Pancreas (tissue), 10 donors: ENCODE data around the gene XRCC3. TPM values are rescaled to one million over a fixed set of nuclear protein-coding genes. Genes with fewer than 3 reads are reported as not detected.
"Not testable (repeated sequence)": the region's sequence is repeated elsewhere in the genome, so short reads cannot be mapped to it uniquely, and the experiment has no call there.

Source experiments
- ATAC-seq, 4 donors: fragments of 200-7000 bp; cut with Tn5 transposase; one replicate each; pipeline versions ENCODE4 v1.8.0 to v1.9.1; 2020; ENCODE audit warnings: mild to moderate bottlenecking in 4 of 4, moderate library complexity in 4 of 4
- DNase-seq, 6 donors: peaks; one replicate each; pipeline ENCODE4 v3.0.0-alpha.2; 2020
- FAIRE-seq: peaks from 2 replicates; lab custom pipeline; 2012; peaks lifted over from hg19 to GRCh38; lab: Jason Lieb, UNC
- H3K27ac ChIP-seq, 4 donors: fragments of 200-600 bp; sonication (generic); 1 replicate in 3 of 4; 2 replicates in 1 of 4; pipeline versions ENCODE4 v1.5.0 to v1.8.0; 2020
- H3K27me3 ChIP-seq, 4 donors: fragments of 200-600 bp; one replicate each; pipeline ENCODE4 v1.8.0; 2021
- H3K36me3 ChIP-seq, 3 donors: fragments of 200-600 bp; sonication (generic) in 1 of 3; one replicate each; pipeline versions ENCODE4 v1.5.0 to v1.8.0; 2020 to 2021
- H3K4me1 ChIP-seq, 3 donors: fragments of 200-600 bp; one replicate each; pipeline ENCODE4 v1.8.0; 2021
- H3K4me3 ChIP-seq, 4 donors: fragments of 200-600 bp; sonication (generic) in 2 of 4; one replicate each; pipeline versions ENCODE4 v1.5.0 to v1.8.0; 2020 to 2021
- H3K9me3 ChIP-seq, 4 donors: fragments of 200-600 bp; one replicate each; pipeline ENCODE4 v1.8.0; 2021
- WGBS, 2 donors: extraction: QIAGEN DNeasy Blood & Tissue Kit; methylation state at CpG; one replicate each; pipeline ENCODE4 v1.1.7; 2013; 5-methylcytosine and 5-hydroxymethylcytosine counted together
- intact Hi-C, 3 donors: fragments of 100-400 bp; cut with DNase I; formaldehyde crosslinking; loops; one replicate each; pipeline versions ENCODE4 v1.11.1 to v1.14.2; 2022
- polyA plus RNA-seq, 2 donors: library from polyadenylated mRNA; stranded (reverse); fragments of 200-250 nt; gene quantifications; one replicate each; pipeline ENCODE4 v1.2.3, GENCODE V29; 2013
- total RNA-seq, 6 donors: library from RNA; stranded (reverse); fragmentation: NEBNext Ultra II Directional in 4 of 6; extraction: Animal tissue kit (Norgen Biotek cat#: 25700) in 4 of 6; gene quantifications; one replicate each; pipeline versions ENCODE4 v1.2.1 to v1.2.4, GENCODE V29; 2021 to 2023
- TF ChIP-seq, protein P1 (sequence below), 4 donors: fragments of 200-600 bp; sonication (generic) in 3 of 4; IDR thresholded peaks; one replicate each; pipeline versions ENCODE4 v1.5.0 to v1.8.0; 2021; ENCODE audit warnings: antibody characterized with exemption in 4 of 4
- donor health status: healthy with polysubstance abuse.
- donor health status: DM: no; HTN: no; CAD: no; lungs with moderate emphysema.
- donor health status: DM: no; HTN: no; CAD: no.
- donor health status: control.
- donor health status: control.
- donor health status: Bipolar disorder and iron deficiency.
- donor health status: DM: yes; HTN: yes; CAD: no.
- donor health status: DM: no; HTN: no; CAD: no.
- donor health status: DM: no; HTN: no; CAD: no.
- donor health status: DM: yes; HTN: yes; CAD: no.

Gene XRCC3
- total and polyA plus RNA-seq, 8 donors = 1.7 to 5.2 (median 3.0) TPM

- ATAC-seq = no peak
- Histone ChIP-seq H3K9me3 (no peaks in the 10 kb centered on the region), H3K27ac (no peak overlapping the region), H3K27me3 (no peaks in the 10 kb centered on the region), H3K36me3 (peaks cover 0 to 14% (median 14%) of the 10 kb centered on the region in 3 donors), H3K4me1 (peaks cover 0 to 14% (median 3%) of the 10 kb centered on the region in 3 donors), H3K4me3 (no peak overlapping the region)
- 91 to 95% methylated on average over 20 of the region's 20 CpGs for WGBS, 2 donors
- no peak for FAIRE-seq
- peak in 1 of 6 donors; percentile 39 for DNase-seq
- intact Hi-C loops = no loop called here
- TF ChIP-seq, protein P1, sequence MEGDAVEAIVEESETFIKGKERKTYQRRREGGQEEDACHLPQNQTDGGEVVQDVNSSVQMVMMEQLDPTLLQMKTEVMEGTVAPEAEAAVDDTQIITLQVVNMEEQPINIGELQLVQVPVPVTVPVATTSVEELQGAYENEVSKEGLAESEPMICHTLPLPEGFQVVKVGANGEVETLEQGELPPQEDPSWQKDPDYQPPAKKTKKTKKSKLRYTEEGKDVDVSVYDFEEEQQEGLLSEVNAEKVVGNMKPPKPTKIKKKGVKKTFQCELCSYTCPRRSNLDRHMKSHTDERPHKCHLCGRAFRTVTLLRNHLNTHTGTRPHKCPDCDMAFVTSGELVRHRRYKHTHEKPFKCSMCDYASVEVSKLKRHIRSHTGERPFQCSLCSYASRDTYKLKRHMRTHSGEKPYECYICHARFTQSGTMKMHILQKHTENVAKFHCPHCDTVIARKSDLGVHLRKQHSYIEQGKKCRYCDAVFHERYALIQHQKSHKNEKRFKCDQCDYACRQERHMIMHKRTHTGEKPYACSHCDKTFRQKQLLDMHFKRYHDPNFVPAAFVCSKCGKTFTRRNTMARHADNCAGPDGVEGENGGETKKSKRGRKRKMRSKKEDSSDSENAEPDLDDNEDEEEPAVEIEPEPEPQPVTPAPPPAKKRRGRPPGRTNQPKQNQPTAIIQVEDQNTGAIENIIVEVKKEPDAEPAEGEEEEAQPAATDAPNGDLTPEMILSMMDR (IDR thresholded peaks at IDR 0.05) = no peak
Observed at GRCh38 chr14:103694572-103695026, 20.7 kb downstream of the XRCC3 start.

- no peak for ATAC-seq
- H3K4me3 ChIP-seq = no peak overlapping the region
- WGBS, 2 donors = 91 to 92% methylated on average over 22 of the region's 22 CpGs
- peaks cover 0 to 15% (median 14%) of the 10 kb centered on the region in 3 donors for H3K36me3 ChIP-seq
- H3K27ac ChIP-seq = no peak overlapping the region
- TF ChIP-seq, protein P1 (IDR thresholded peaks at IDR 0.05) = no peak
- no peaks in the 10 kb centered on the region for H3K27me3 ChIP-seq
- intact Hi-C loops = no loop called here
- peaks cover 0 to 15% (median 2%) of the 10 kb centered on the region in 3 donors for H3K4me1 ChIP-seq
- peak in 1 of 6 donors; percentile 49 for DNase-seq
- H3K9me3 ChIP-seq = no peaks in the 10 kb centered on the region
- no peak for FAIRE-seq
Observed at GRCh38 chr14:103693515-103693914, 21.7 kb downstream of the XRCC3 start.

GRCh38 chr14:103692871-103693270 lies 22.4 kb downstream of the XRCC3 start:
- no peak for DNase-seq
- intact Hi-C loops = no loop called here
- H3K36me3 ChIP-seq = peaks cover 0 to 21% (median 14%) of the 10 kb centered on the region in 3 donors
- 80 to 82% methylated on average over 12 of the region's 12 CpGs for WGBS, 2 donors
- no peak for FAIRE-seq
- H3K9me3 ChIP-seq = no peaks in the 10 kb centered on the region
- TF ChIP-seq, protein P1 (IDR thresholded peaks at IDR 0.05) = no peak
- peaks cover 0 to 8% (median 0%) of the 10 kb centered on the region in 3 donors for H3K4me1 ChIP-seq
- H3K27ac ChIP-seq = no peak overlapping the region
- ATAC-seq = no peak
- no peaks in the 10 kb centered on the region for H3K27me3 ChIP-seq
- no peak overlapping the region for H3K4me3 ChIP-seq

DNA sequence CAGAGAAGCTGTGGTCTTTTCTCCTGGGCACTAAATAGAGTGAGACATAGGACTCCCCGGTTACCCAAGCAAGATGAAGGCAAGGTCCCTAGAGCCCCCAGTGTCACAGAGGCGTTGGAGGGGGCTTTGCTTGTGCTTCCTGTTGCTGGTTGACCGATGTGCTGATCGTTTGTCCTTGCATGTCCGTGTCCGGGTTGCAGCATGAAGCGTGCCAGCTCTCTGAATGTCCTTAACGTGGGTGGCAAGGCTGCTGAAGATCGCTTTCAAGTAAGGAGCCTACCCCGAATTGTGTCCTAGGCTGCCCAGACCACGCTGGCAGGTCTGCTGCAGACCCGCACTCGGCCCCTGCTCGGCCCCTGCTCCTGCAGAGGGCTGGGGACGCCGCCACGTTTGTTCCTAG lies 23.1 kb downstream of the XRCC3 start:
- peak in 1 of 6 donors; percentile 10 for DNase-seq

DNA sequence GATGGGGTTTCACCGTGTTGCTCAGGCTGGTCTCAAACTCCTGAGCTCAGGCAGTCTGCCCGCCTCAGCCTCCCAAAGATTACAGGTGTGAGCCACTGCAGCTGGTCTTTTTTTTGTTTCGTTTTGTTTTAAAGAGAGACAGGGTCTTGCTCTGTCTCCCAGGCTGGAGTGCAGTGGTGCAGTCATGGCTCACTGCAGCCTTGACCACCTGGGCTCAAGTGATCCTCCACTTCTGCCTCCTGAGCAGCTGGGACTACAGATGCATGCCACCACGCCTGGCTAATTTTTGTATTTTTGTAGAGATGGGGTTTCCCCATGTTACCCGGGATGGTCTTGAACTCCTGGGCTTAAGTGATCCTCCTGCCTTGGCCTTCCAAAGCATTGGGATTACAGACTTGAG lies 23.6 kb downstream of the XRCC3 start:
- H3K36me3 ChIP-seq = peaks cover 0 to 23% (median 21%) of the 10 kb centered on the region in 3 donors
- H3K4me3 ChIP-seq, intact Hi-C loops, H3K27me3 ChIP-seq, H3K9me3 ChIP-seq, FAIRE-seq, H3K4me1 ChIP-seq, ATAC-seq, DNase-seq, H3K27ac ChIP-seq: not testable (repeated sequence)
- WGBS, 2 donors = 88 to 92% methylated on average over 5 of the region's 5 CpGs

More for the DNA sequence above, 23.1 kb downstream of the XRCC3 start:
- H3K36me3 ChIP-seq = peaks cover 0 to 21% (median 18%) of the 10 kb centered on the region in 3 donors
- intact Hi-C loops = no loop called here
- H3K27ac ChIP-seq = no peak overlapping the region
- TF ChIP-seq, protein P1 (IDR thresholded peaks at IDR 0.05) = no peak
- no peak overlapping the region for H3K4me3 ChIP-seq
- H3K27me3 ChIP-seq = no peaks in the 10 kb centered on the region
- WGBS, 2 donors = 93 to 95% methylated on average over 17 of the region's 17 CpGs
- no peaks in the 10 kb centered on the region for H3K9me3 ChIP-seq
- H3K4me1 ChIP-seq = peaks cover 0 to 6% (median 0%) of the 10 kb centered on the region in 3 donors
- ATAC-seq (no peak), FAIRE-seq (no peak)
